OCI-LY1 (cell line): ENCODE data around the gene RRAD.

Source experiments
- CTCF ChIP-seq: fragments of 200-600 bp; sonication (generic), shearing (Covaris generic); IDR thresholded peaks from 2 replicates; pipeline ENCODE4 v1.5.1; 2017; ENCODE audit warnings: mild to moderate bottlenecking, antibody characterized with exemption, low read length, moderate library complexity, mixed read lengths
- EZH2 ChIP-seq: fragments of 200-600 bp; sonication (generic), shearing (Covaris generic); IDR thresholded peaks from 2 replicates; pipeline ENCODE4 v1.8.0; 2017; ENCODE audit warnings: borderline replicate concordance, mixed run types, mild to moderate bottlenecking, antibody characterized with exemption, low read length, moderate library complexity, mixed read lengths

- TF ChIP-seq EZH2 = no peak
- TF ChIP-seq CTCF = no peak
Measured at GRCh38 chr16:66921729-66922450, 3.4 kb downstream of the RRAD start.
